Fibroblast of mammary gland (primary cell): ENCODE data around the gene EPC2.
A peak's percentile ranks its signal among the peaks of the same experiment; 100 is the strongest.

Experiments used
- DNase-seq: peaks from one replicate; pipeline ENCODE4 v3.0.0-alpha.2; 2010; ENCODE audit warnings: low read depth
- H3K4me3 ChIP-seq: 2 replicates; pipeline ENCODE4 v1.5.1; 2011; ENCODE audit warnings: low read depth, mild to moderate bottlenecking, low read length, moderate library complexity; ENCODE audit not compliant: control insufficient read depth
- CTCF ChIP-seq: conservative IDR thresholded peaks from 2 replicates; pipeline ENCODE4 v1.5.1; 2011; ENCODE audit warnings: low read depth, low read length, inconsistent platforms; ENCODE audit not compliant: control insufficient read depth, insufficient read depth

The EPC2 gene

GRCh38 chr2:148638543-148638942 lies 6.0 kb upstream of the EPC2 start:
- TF ChIP-seq CTCF, result no peak
- no peak for DNase-seq
- H3K4me3 ChIP-seq, result no peak overlapping the region

- peak; percentile 32 for TF ChIP-seq CTCF
- peak; percentile 57 for DNase-seq
- no peak overlapping the region for H3K4me3 ChIP-seq
Measured at GRCh38 chr2:148640767-148641166, 3.8 kb upstream of the EPC2 start.

- TF ChIP-seq CTCF, result no peak
Measured at GRCh38 chr2:148642112-148642744, 2.3 kb upstream of the EPC2 start.

GRCh38 chr2:148642891-148643416 lies 1.6 kb upstream of the EPC2 start:
- H3K4me3 ChIP-seq, result no peak overlapping the region
- DNase-seq, result peak; percentile 84
- no peak for TF ChIP-seq CTCF

More at GRCh38 chr2:148642112-148642744, 2.3 kb upstream of the EPC2 start:
- DNase-seq, result no peak
- H3K4me3 ChIP-seq, result no peak overlapping the region

- H3K4me3 ChIP-seq, result peak overlapping the region; percentile 90
- DNase-seq, result no peak
Measured at GRCh38 chr2:148643421-148643820, 1.1 kb upstream of the EPC2 start.

GRCh38 chr2:148644883-148645538 lies 460 bp downstream of the EPC2 start:
- peak; percentile 85 for DNase-seq

More at GRCh38 chr2:148643421-148643820, 1.1 kb upstream of the EPC2 start:
- TF ChIP-seq CTCF, result no peak

More at GRCh38 chr2:148644883-148645538, 460 bp downstream of the EPC2 start:
- TF ChIP-seq CTCF, result no peak
- H3K4me3 ChIP-seq, result peak overlapping the region; percentile 90
